Measurements from ENCODE around the gene EPN2. TPM values are rescaled to one million over a fixed set of nuclear protein-coding genes. Genes with fewer than 3 reads are reported as not detected.

Gene EPN2
- polyA plus RNA-seq, 1 donor from 2014 or later = 37.8 TPM

DNA sequence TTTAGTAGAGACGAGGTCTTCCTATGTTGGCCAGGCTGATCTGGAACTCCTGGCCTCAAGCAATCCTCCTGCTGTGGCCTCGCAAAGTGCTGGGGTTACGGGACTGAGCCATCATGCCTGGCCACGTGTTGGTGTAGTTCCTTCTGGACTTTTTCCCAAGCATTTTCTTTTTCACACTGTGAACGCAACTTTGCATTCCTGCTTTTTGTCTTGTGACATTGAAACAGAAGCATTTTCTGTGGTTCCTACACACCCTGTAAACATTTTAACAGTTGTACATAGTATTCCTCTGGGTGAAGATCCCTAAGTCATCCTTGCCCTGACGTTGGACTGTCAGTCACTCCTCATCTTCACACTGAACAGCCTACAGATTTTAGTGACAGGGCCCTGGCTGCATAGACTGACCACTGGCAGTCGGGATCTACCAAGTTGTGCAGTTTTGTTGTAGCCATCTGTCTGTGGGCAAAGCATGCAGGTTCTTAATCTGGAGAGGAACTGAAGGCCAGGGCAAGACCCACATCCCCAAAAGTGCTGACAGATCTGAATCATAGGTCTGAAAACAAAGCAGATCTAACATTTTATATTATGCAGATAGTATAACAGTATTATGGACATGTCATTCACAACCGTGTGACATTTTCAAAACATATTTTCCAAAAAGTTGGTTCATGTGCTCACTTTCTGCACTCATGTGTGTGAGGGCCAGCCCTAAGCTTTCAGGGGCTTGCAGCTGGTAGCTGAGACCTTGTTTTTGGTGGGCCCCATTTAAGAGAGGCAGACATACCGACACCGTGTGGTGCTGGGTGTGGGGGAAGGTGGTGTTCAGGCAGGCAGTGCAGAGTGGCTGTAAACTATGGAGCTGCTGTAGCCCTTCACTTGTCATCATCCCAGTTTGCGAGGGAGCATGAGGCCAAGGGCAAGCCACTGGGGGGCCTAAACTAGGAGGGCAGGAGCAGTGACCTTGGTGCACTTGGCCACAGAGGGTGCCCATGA, 59.9 kb downstream of the EPN2 start:
- H4K20me1 ChIP-seq (ENCODE audit: insufficient read depth) = no peaks in the 10 kb centered on the region
- H3K9me2 ChIP-seq (ENCODE audit: insufficient read depth, low read length) = no peaks in the 10 kb centered on the region
- no peak overlapping the region for H3K9ac ChIP-seq (ENCODE audit: low read length)
- no peak for TF ChIP-seq POLR2AphosphoS5 (IDR thresholded peaks at IDR 0.05)
- no peak for TF ChIP-seq RAD21 (conservative IDR thresholded peaks at IDR 0.05)
- TF ChIP-seq MXI1 (conservative IDR thresholded peaks at IDR 0.05; ENCODE audit: poor library complexity, severe bottlenecking) = no peak
- TF ChIP-seq, protein P1, sequence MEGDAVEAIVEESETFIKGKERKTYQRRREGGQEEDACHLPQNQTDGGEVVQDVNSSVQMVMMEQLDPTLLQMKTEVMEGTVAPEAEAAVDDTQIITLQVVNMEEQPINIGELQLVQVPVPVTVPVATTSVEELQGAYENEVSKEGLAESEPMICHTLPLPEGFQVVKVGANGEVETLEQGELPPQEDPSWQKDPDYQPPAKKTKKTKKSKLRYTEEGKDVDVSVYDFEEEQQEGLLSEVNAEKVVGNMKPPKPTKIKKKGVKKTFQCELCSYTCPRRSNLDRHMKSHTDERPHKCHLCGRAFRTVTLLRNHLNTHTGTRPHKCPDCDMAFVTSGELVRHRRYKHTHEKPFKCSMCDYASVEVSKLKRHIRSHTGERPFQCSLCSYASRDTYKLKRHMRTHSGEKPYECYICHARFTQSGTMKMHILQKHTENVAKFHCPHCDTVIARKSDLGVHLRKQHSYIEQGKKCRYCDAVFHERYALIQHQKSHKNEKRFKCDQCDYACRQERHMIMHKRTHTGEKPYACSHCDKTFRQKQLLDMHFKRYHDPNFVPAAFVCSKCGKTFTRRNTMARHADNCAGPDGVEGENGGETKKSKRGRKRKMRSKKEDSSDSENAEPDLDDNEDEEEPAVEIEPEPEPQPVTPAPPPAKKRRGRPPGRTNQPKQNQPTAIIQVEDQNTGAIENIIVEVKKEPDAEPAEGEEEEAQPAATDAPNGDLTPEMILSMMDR (IDR thresholded peaks at IDR 0.05; ENCODE audit: poor library complexity, severe bottlenecking) = no peak
- no peak for TF ChIP-seq TAF1 (IDR thresholded peaks at IDR 0.05; ENCODE audit: low read depth)
- TF ChIP-seq EZH2 (IDR thresholded peaks at IDR 0.05; ENCODE audit: borderline replicate concordance, insufficient read depth, low read length, poor library complexity, severe bottlenecking) = no peak
- TF ChIP-seq, protein P2, sequence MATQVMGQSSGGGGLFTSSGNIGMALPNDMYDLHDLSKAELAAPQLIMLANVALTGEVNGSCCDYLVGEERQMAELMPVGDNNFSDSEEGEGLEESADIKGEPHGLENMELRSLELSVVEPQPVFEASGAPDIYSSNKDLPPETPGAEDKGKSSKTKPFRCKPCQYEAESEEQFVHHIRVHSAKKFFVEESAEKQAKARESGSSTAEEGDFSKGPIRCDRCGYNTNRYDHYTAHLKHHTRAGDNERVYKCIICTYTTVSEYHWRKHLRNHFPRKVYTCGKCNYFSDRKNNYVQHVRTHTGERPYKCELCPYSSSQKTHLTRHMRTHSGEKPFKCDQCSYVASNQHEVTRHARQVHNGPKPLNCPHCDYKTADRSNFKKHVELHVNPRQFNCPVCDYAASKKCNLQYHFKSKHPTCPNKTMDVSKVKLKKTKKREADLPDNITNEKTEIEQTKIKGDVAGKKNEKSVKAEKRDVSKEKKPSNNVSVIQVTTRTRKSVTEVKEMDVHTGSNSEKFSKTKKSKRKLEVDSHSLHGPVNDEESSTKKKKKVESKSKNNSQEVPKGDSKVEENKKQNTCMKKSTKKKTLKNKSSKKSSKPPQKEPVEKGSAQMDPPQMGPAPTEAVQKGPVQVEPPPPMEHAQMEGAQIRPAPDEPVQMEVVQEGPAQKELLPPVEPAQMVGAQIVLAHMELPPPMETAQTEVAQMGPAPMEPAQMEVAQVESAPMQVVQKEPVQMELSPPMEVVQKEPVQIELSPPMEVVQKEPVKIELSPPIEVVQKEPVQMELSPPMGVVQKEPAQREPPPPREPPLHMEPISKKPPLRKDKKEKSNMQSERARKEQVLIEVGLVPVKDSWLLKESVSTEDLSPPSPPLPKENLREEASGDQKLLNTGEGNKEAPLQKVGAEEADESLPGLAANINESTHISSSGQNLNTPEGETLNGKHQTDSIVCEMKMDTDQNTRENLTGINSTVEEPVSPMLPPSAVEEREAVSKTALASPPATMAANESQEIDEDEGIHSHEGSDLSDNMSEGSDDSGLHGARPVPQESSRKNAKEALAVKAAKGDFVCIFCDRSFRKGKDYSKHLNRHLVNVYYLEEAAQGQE (IDR thresholded peaks at IDR 0.05; ENCODE audit: borderline replicate concordance) = no peak
- TF ChIP-seq SMC3 (conservative IDR thresholded peaks at IDR 0.05; ENCODE audit: poor library complexity) = no peak
- TF ChIP-seq EP300 (conservative IDR thresholded peaks at IDR 0.05; ENCODE audit: poor library complexity, severe bottlenecking) = no peak
- no peaks in the 10 kb centered on the region for H3K36me3 ChIP-seq (ENCODE audit: insufficient read depth, low read length)
- no peaks in the 10 kb centered on the region for H3K9me3 ChIP-seq (ENCODE audit: low read length)
- no peaks in the 10 kb centered on the region for H3K79me2 ChIP-seq (replicated peaks; ENCODE audit: insufficient read depth, low read length)
- H3K27ac ChIP-seq (ENCODE audit: low read length) = no peak overlapping the region
- H3K4me3 ChIP-seq (ENCODE audit: low read length) = no peak overlapping the region
- no peak overlapping the region for H2AFZ ChIP-seq (ENCODE audit: low read depth, low read length)
- H3K27me3 ChIP-seq (ENCODE audit: insufficient read depth, low read depth, low read length) = no peaks in the 10 kb centered on the region
- H3K4me2 ChIP-seq (ENCODE audit: low read length) = no peak overlapping the region
- no peaks in the 10 kb centered on the region for H3F3A ChIP-seq (ENCODE audit: insufficient read depth, low read length, poor library complexity, severe bottlenecking)

DNA sequence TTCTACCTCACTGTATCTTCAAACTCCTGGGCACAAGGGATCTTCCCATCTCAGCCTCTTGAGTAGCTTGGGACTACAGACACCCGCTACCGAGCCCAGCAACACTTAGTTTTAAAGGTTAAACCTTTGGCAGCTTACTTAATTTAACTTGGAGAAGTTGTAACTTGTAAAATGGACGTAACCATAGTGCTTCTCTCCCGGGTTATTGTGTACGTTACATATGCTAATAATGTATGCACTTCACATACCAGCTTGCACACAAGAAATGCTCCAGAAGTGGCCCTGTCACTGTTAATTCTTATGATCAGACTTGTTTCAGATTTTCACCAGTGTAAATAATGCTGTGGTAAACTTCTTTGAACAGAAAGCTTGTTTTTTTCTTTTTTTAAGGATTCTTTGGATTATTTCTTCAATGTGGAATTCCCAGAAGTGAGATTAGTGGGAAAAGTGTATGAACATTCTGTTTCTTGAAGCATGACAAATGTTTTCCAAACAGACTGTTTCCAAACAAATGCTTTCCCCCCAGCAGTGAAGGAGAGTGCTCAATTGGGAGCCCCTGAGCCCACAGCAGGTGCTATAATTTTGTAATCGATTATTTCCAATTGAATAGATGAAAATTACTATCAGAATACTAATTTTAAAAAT, 61.5 kb downstream of the EPN2 start:
- Histone ChIP-seq H4K20me1 (ENCODE audit: insufficient read depth) (no peaks in the 10 kb centered on the region), H3K4me2 (ENCODE audit: low read length) (no peak overlapping the region), H2AFZ (ENCODE audit: low read depth, low read length) (no peak overlapping the region), H3K27ac (ENCODE audit: low read length) (no peak overlapping the region), H3K9ac (ENCODE audit: low read length) (no peak overlapping the region), H3K79me2 (replicated peaks; ENCODE audit: insufficient read depth, low read length) (no peaks in the 10 kb centered on the region), H3K27me3 (ENCODE audit: insufficient read depth, low read depth, low read length) (no peaks in the 10 kb centered on the region), H3K4me3 (ENCODE audit: low read length) (no peak overlapping the region), H3K9me2 (ENCODE audit: insufficient read depth, low read length) (no peaks in the 10 kb centered on the region), H3F3A (ENCODE audit: insufficient read depth, low read length, poor library complexity, severe bottlenecking) (no peaks in the 10 kb centered on the region), H3K36me3 (ENCODE audit: insufficient read depth, low read length) (no peaks in the 10 kb centered on the region), H3K9me3 (ENCODE audit: low read length) (no peaks in the 10 kb centered on the region)
- no peak for TF ChIP-seq EP300 (conservative IDR thresholded peaks at IDR 0.05; ENCODE audit: poor library complexity, severe bottlenecking)
- TF ChIP-seq EZH2 (IDR thresholded peaks at IDR 0.05; ENCODE audit: borderline replicate concordance, insufficient read depth, low read length, poor library complexity, severe bottlenecking) = no peak
- TF ChIP-seq, protein P1 (IDR thresholded peaks at IDR 0.05; ENCODE audit: poor library complexity, severe bottlenecking) = no peak
- no peak for TF ChIP-seq POLR2AphosphoS5 (IDR thresholded peaks at IDR 0.05)
- TF ChIP-seq SMC3 (conservative IDR thresholded peaks at IDR 0.05; ENCODE audit: poor library complexity) = no peak
- TF ChIP-seq MXI1 (conservative IDR thresholded peaks at IDR 0.05; ENCODE audit: poor library complexity, severe bottlenecking) = no peak
- TF ChIP-seq, protein P2 (IDR thresholded peaks at IDR 0.05; ENCODE audit: borderline replicate concordance) = no peak
- no peak for TF ChIP-seq TAF1 (IDR thresholded peaks at IDR 0.05; ENCODE audit: low read depth)
- no peak for TF ChIP-seq RAD21 (conservative IDR thresholded peaks at IDR 0.05)
